Left lung (tissue), 10 donors: Measurements from ENCODE around the gene RBPJ. TPM values are rescaled to one million over a fixed set of nuclear protein-coding genes. Genes with fewer than 3 reads are reported as not detected.
A peak's percentile ranks its signal among the peaks of the same experiment; 100 is the strongest.

Experiments used
- ATAC-seq: fragments of 200-7000 bp; cut with Tn5 transposase; one replicate; pipeline ENCODE4 v1.9.1; 2020; ENCODE audit warnings: moderate library complexity
- DNase-seq, 4 donors: peaks; one replicate each; pipeline ENCODE4 v3.0.0-alpha.2; 2013 to 2020
- H3K27ac ChIP-seq, 2 donors: fragments of 200-600 bp; sonication (generic) in 1 of 2; one replicate each; pipeline versions ENCODE4 v1.5.0 to v1.8.0; 2020 to 2021
- H3K27me3 ChIP-seq, 2 donors: fragments of 200-600 bp; sonication (generic) in 1 of 2; one replicate each; pipeline versions ENCODE4 v1.5.0 to v1.8.0; 2020 to 2021
- H3K36me3 ChIP-seq, 2 donors: fragments of 200-600 bp; sonication (generic) in 1 of 2; one replicate each; pipeline versions ENCODE4 v1.5.0 to v1.8.0; 2020 to 2021
- H3K4me1 ChIP-seq, 2 donors: fragments of 200-600 bp; one replicate each; pipeline ENCODE4 v1.8.0; 2021
- H3K4me3 ChIP-seq, 2 donors: fragments of 200-600 bp; sonication (generic) in 1 of 2; one replicate each; pipeline versions ENCODE4 v1.5.0 to v1.8.0; 2020 to 2021; ENCODE audit warnings: mild to moderate bottlenecking in 1 of 2
- H3K9me3 ChIP-seq, 2 donors: fragments of 200-600 bp; sonication (generic) in 1 of 2; one replicate each; pipeline versions ENCODE4 v1.5.0 to v1.8.0; 2020 to 2021
- CTCF ChIP-seq, 2 donors: fragments of 200-600 bp; sonication (generic) in 1 of 2; IDR thresholded peaks; one replicate each; pipeline versions ENCODE4 v1.5.0 to v1.8.0; 2021; ENCODE audit warnings: antibody characterized with exemption in 2 of 2
- intact Hi-C, 2 donors: fragments of 100-400 bp; cut with DNase I; formaldehyde crosslinking; loops; one replicate each; pipeline versions ENCODE4 v1.11.2 to v1.14.2; 2022
- polyA plus RNA-seq, 6 donors: library from polyadenylated mRNA; unstranded; fragments of 120-200 nt; gene quantifications; one replicate each; pipeline ENCODE4 v1.2.1, GENCODE V29; 2013; ENCODE audit not compliant: insufficient read length in 6 of 6
- total RNA-seq, 2 donors: library from RNA; stranded (reverse); fragmentation: NEBNext Ultra II Directional; extraction: Animal tissue kit (Norgen Biotek cat#: 25700); gene quantifications; one replicate each; pipeline ENCODE4 v1.2.1, GENCODE V29; 2021
- donor health status: DM: no; HTN: yes; CAD: no.
- donor health status: DM: no; HTN: no; CAD: no.

Gene RBPJ
- total and polyA plus RNA-seq, 8 donors: 88.6 to 127 (median 105) TPM

GRCh38 chr4:26344901-26345564, 24.2 kb downstream of the RBPJ start:
- ATAC-seq (no peak), DNase-seq (no peak)
- Histone ChIP-seq H3K4me3 (no peak overlapping the region), H3K36me3 (no peaks in the 10 kb centered on the region), H3K27me3 (no peaks in the 10 kb centered on the region), H3K9me3 (no peaks in the 10 kb centered on the region), H3K4me1 (peaks cover 7 to 58% of the 10 kb centered on the region in 2 donors), H3K27ac (peak overlapping the region in 1 of 2 donors; percentile 38)
- intact Hi-C loops: no loop called here
- no peak for TF ChIP-seq CTCF (IDR thresholded peaks at IDR 0.05)

GRCh38 chr4:26345565-26345938, 24.7 kb downstream of the RBPJ start:
- no peak for TF ChIP-seq CTCF (IDR thresholded peaks at IDR 0.05)
- H3K4me1 ChIP-seq: peaks cover 7 to 53% of the 10 kb centered on the region in 2 donors
- H3K27me3 ChIP-seq: no peaks in the 10 kb centered on the region
- ATAC-seq: no peak
- H3K9me3 ChIP-seq: no peaks in the 10 kb centered on the region
- no peak overlapping the region for H3K4me3 ChIP-seq
- intact Hi-C loops: no loop called here
- no peaks in the 10 kb centered on the region for H3K36me3 ChIP-seq
- no peak for DNase-seq
- peak overlapping the region; percentile 20 to 38 for H3K27ac ChIP-seq

GRCh38 chr4:26346203-26346620, 25.4 kb downstream of the RBPJ start:
- intact Hi-C loops: no loop called here
- no peak for DNase-seq
- H3K4me3 ChIP-seq: no peak overlapping the region

GRCh38 chr4:26349496-26349895, 28.7 kb downstream of the RBPJ start:
- Histone ChIP-seq H3K4me3 (no peak overlapping the region), H3K9me3 (no peaks in the 10 kb centered on the region), H3K27me3 (no peaks in the 10 kb centered on the region), H3K27ac (no peak overlapping the region), H3K4me1 (peaks cover 7 to 40% of the 10 kb centered on the region in 2 donors), H3K36me3 (no peaks in the 10 kb centered on the region)
- DNase-seq (no peak), ATAC-seq (no peak)
- intact Hi-C loops: no loop called here
- no peak for TF ChIP-seq CTCF (IDR thresholded peaks at IDR 0.05)

More at GRCh38 chr4:26346203-26346620, 25.4 kb downstream of the RBPJ start:
- H3K27ac ChIP-seq: no peak overlapping the region
- ATAC-seq: peak; percentile 15
- H3K4me1 ChIP-seq: peaks cover 7 to 52% of the 10 kb centered on the region in 2 donors
- TF ChIP-seq CTCF (IDR thresholded peaks at IDR 0.05): no peak
- H3K27me3 ChIP-seq: no peaks in the 10 kb centered on the region
- no peaks in the 10 kb centered on the region for H3K36me3 ChIP-seq
- no peaks in the 10 kb centered on the region for H3K9me3 ChIP-seq

GRCh38 chr4:26351685-26352084, 30.9 kb downstream of the RBPJ start:
- Histone ChIP-seq H3K4me1 (peaks cover 9 to 43% of the 10 kb centered on the region in 2 donors), H3K27ac (no peak overlapping the region), H3K36me3 (no peaks in the 10 kb centered on the region), H3K9me3 (no peaks in the 10 kb centered on the region), H3K27me3 (no peaks in the 10 kb centered on the region), H3K4me3 (no peak overlapping the region)
- TF ChIP-seq CTCF (IDR thresholded peaks at IDR 0.05): no peak
- DNase-seq (no peak), ATAC-seq (no peak)
- intact Hi-C loops: no loop called here
